Natural killer cell (primary cell): ENCODE measurements around the gene KCNE4. TPM values are rescaled to one million over a fixed set of nuclear protein-coding genes. Genes with fewer than 3 reads are reported as not detected.

Experiments
- ATAC-seq, 3 donors: fragments of 150-1000 bp in 2 of 3; fragments of 200-7000 bp in 1 of 3; cut with Tn5 transposase; 1 replicate in 1 of 3; 2 replicates in 2 of 3; pipeline ENCODE4 v1.10.0; 2021; ENCODE audit warnings: mild to moderate bottlenecking in 2 of 3, moderate library complexity in 2 of 3
- DNase-seq, 2 donors: peaks; one replicate each; pipeline versions ENCODE4 v3.0.0 to v3.0.0-alpha.2; 2013 to 2021; ENCODE audit warnings: mixed read lengths in 1 of 2
- H3K27ac ChIP-seq: one replicate; pipeline ENCODE4 v1.5.1; 2013; ENCODE audit warnings: mild to moderate bottlenecking, low read length
- H3K27me3 ChIP-seq: one replicate; pipeline ENCODE4 v1.6.1; 2013; ENCODE audit warnings: low read length; ENCODE audit not compliant: control insufficient read depth, insufficient read depth
- H3K36me3 ChIP-seq: one replicate; pipeline ENCODE4 v1.6.1; 2013; ENCODE audit warnings: low read length; ENCODE audit not compliant: control insufficient read depth, insufficient read depth
- H3K4me1 ChIP-seq: one replicate; pipeline ENCODE4 v1.6.1; 2013; ENCODE audit warnings: low read length; ENCODE audit not compliant: control insufficient read depth, insufficient read depth
- H3K4me3 ChIP-seq: one replicate; pipeline ENCODE4 v1.5.1; 2013; ENCODE audit warnings: low read length
- H3K9me3 ChIP-seq: one replicate; pipeline ENCODE4 v1.6.1; 2013; ENCODE audit warnings: low read length; ENCODE audit not compliant: control insufficient read depth, insufficient read depth
- H3K27ac Mint-ChIP-seq, 2 donors: one replicate each; pipeline ENCODE4 v1.8.0; 2022; ENCODE audit warnings: mild to moderate bottlenecking in 2 of 2, mixed read lengths in 2 of 2, moderate library complexity in 1 of 2
- H3K27me3 Mint-ChIP-seq, 2 donors: one replicate each; pipeline ENCODE4 v1.8.0; 2022; ENCODE audit warnings: low read depth in 2 of 2, mixed read lengths in 2 of 2
- H3K36me3 Mint-ChIP-seq: one replicate; pipeline ENCODE4 v1.8.0; 2022; ENCODE audit warnings: mixed read lengths
- H3K4me1 Mint-ChIP-seq, 2 donors: one replicate each; pipeline ENCODE4 v1.8.0; 2022; ENCODE audit warnings: mixed read lengths in 2 of 2
- H3K4me3 Mint-ChIP-seq: one replicate; pipeline ENCODE4 v1.8.0; 2022; ENCODE audit warnings: mild to moderate bottlenecking, moderate library complexity, mixed read lengths
- H3K9me3 Mint-ChIP-seq, 2 donors: one replicate each; pipeline ENCODE4 v1.8.0; 2022; ENCODE audit warnings: mixed read lengths in 2 of 2
- CTCF ChIP-seq: fragments of 200-600 bp; IDR thresholded peaks from one replicate; pipeline ENCODE4 v1.8.0; 2022; ENCODE audit warnings: antibody characterized with exemption
- WGBS: methylation state at CpG from one replicate; pipeline ENCODE4 v1.1.7; 2013; ENCODE audit warnings: missing lambda C conversion rate; ENCODE audit not compliant: insufficient coverage; 5-methylcytosine and 5-hydroxymethylcytosine counted together
- intact Hi-C: fragments of 100-400 bp; cut with micrococcal nuclease; formaldehyde crosslinking; loops from one replicate; pipeline ENCODE4 v1.14.2; 2022
- total RNA-seq, 4 donors: library from RNA; stranded (reverse); fragments of 120-200 nt in 1 of 4; gene quantifications; one replicate each; pipeline versions ENCODE4 v1.2.3 to v1.2.4, GENCODE V29; 2013 to 2022

The KCNE4 gene
- total RNA-seq, 3 donors from 2014 or later (not counting 1 experiment from before 2014, with no cell fraction given) = not detected

GRCh38 chr2:223090540-223091235 is 38.7 kb downstream of the KCNE4 start:
- Mint-ChIP-seq H3K27ac (no peak overlapping the region), H3K27me3 (no peaks in the 10 kb centered on the region), H3K4me1 (no peaks in the 10 kb centered on the region), H3K36me3 (no peaks in the 10 kb centered on the region), H3K4me3 (no peak overlapping the region), H3K9me3 (peaks cover 4% of the 10 kb centered on the region in 2 donors)
- Histone ChIP-seq H3K4me1 (no peaks in the 10 kb centered on the region), H3K36me3 (no peaks in the 10 kb centered on the region), H3K27me3 (no peaks in the 10 kb centered on the region), H3K27ac (no peak overlapping the region), H3K9me3 (no peaks in the 10 kb centered on the region), H3K4me3 (no peak overlapping the region)
- no peak for ATAC-seq
- no peak for DNase-seq
- 79% methylated on average over 1 of the region's 1 CpG for WGBS
- no peak for TF ChIP-seq CTCF
- intact Hi-C loops = no loop called here

- H3K9me3 Mint-ChIP-seq = peaks cover 0 to 4% of the 10 kb centered on the region in 2 donors
- no peaks in the 10 kb centered on the region for H3K4me1 Mint-ChIP-seq
- Histone ChIP-seq H3K9me3 (no peaks in the 10 kb centered on the region), H3K4me3 (no peak overlapping the region), H3K27ac (no peak overlapping the region), H3K36me3 (no peaks in the 10 kb centered on the region), H3K4me1 (no peaks in the 10 kb centered on the region), H3K27me3 (no peaks in the 10 kb centered on the region)
- ATAC-seq (no peak), DNase-seq (no peak)
- intact Hi-C loops = no loop called here
- no peaks in the 10 kb centered on the region for H3K27me3 Mint-ChIP-seq
- H3K4me3 Mint-ChIP-seq = no peak overlapping the region
- no peak for TF ChIP-seq CTCF
- H3K27ac Mint-ChIP-seq = no peak overlapping the region
- WGBS = 88% methylated on average over 3 of the region's 4 CpGs
- no peaks in the 10 kb centered on the region for H3K36me3 Mint-ChIP-seq
Observed at GRCh38 chr2:223092667-223093066, 40.7 kb downstream of the KCNE4 start.

GRCh38 chr2:223093436-223094241 is 41.6 kb downstream of the KCNE4 start:
- intact Hi-C loops = no loop called here
- Histone ChIP-seq H3K36me3 (no peaks in the 10 kb centered on the region), H3K27me3 (no peaks in the 10 kb centered on the region), H3K27ac (no peak overlapping the region), H3K4me3 (no peak overlapping the region), H3K4me1 (no peaks in the 10 kb centered on the region), H3K9me3 (no peaks in the 10 kb centered on the region)
- WGBS = 80% methylated on average over 6 of the region's 7 CpGs
- no peak overlapping the region for H3K27ac Mint-ChIP-seq
- no peaks in the 10 kb centered on the region for H3K27me3 Mint-ChIP-seq
- no peak for TF ChIP-seq CTCF
- no peak overlapping the region for H3K4me3 Mint-ChIP-seq
- no peak for ATAC-seq
- H3K36me3 Mint-ChIP-seq = no peaks in the 10 kb centered on the region
- no peak for DNase-seq
- peaks cover 0 to 4% of the 10 kb centered on the region in 2 donors for H3K9me3 Mint-ChIP-seq
- no peaks in the 10 kb centered on the region for H3K4me1 Mint-ChIP-seq
